Smooth muscle cell (in vitro differentiated cells): ENCODE results near the gene PRLH. TPM values are rescaled to one million over a fixed set of nuclear protein-coding genes. Genes with fewer than 3 reads are reported as not detected.
A peak's percentile ranks its signal among the peaks of the same experiment; 100 is the strongest.

Source experiments
- DNase-seq: peaks from one replicate; lab custom pipeline; 2025; ENCODE audit not compliant: unreplicated experiment; lab: John Stamatoyannopoulos, UW
- H2AFZ ChIP-seq: fragments of 200-600 bp; sonication (generic); 2 replicates; pipeline ENCODE4 v1.6.0; 2016; ENCODE audit warnings: antibody characterized with exemption, low read depth, mild to moderate bottlenecking
- H3F3A ChIP-seq: fragments of 200-600 bp; sonication (generic); 2 replicates; pipeline ENCODE4 v1.6.0; 2017; ENCODE audit warnings: antibody characterized with exemption, low read depth
- H3K27ac ChIP-seq: fragments of 200-600 bp; sonication (generic); 2 replicates; pipeline ENCODE4 v1.5.1; 2016; ENCODE audit warnings: low read depth, mild to moderate bottlenecking
- H3K27me3 ChIP-seq: fragments of 200-600 bp; sonication (generic); 2 replicates; pipeline ENCODE4 v1.6.1; 2016; ENCODE audit warnings: low read depth, mild to moderate bottlenecking
- H3K36me3 ChIP-seq: fragments of 200-600 bp; sonication (generic); 2 replicates; pipeline ENCODE4 v1.5.1; 2016; ENCODE audit warnings: low read depth
- H3K4me1 ChIP-seq: fragments of 200-600 bp; sonication (generic); 2 replicates; pipeline ENCODE4 v1.5.1; 2016; ENCODE audit warnings: low read depth
- H3K4me2 ChIP-seq: fragments of 200-600 bp; sonication (generic); 2 replicates; pipeline ENCODE4 v1.6.0; 2016; ENCODE audit warnings: mild to moderate bottlenecking
- H3K4me3 ChIP-seq: fragments of 200-600 bp; sonication (generic); 2 replicates; pipeline ENCODE4 v1.5.1; 2016; ENCODE audit warnings: mild to moderate bottlenecking
- H3K79me2 ChIP-seq: fragments of 200-600 bp; sonication (generic); 2 replicates; pipeline ENCODE4 v1.6.0; 2016; ENCODE audit warnings: low read depth, mild to moderate bottlenecking
- H3K9ac ChIP-seq: fragments of 200-600 bp; sonication (generic); 2 replicates; pipeline ENCODE4 v1.6.0; 2016; ENCODE audit warnings: low read depth
- H3K9me3 ChIP-seq: fragments of 200-600 bp; sonication (generic); replicated peaks from 2 replicates; pipeline ENCODE4 v1.5.1; 2016; ENCODE audit warnings: low read depth
- H4K20me1 ChIP-seq: fragments of 200-600 bp; sonication (generic); 2 replicates; pipeline ENCODE4 v1.6.0; 2016; ENCODE audit warnings: low read depth
- WGBS: methylation state at CpG from one replicate; pipeline ENCODE4 v1.1.7; 2016; ENCODE audit warnings: low lambda C conversion rate; 5-methylcytosine and 5-hydroxymethylcytosine counted together
- polyA plus RNA-seq: library from polyadenylated mRNA; unstranded; fragments of >200 nt; fragmentation: Nextera tagmentation; extraction: Ambion mirVana; gene quantifications from 2 replicates; pipeline ENCODE4 v1.2.1, GENCODE V29; 2016
- total RNA-seq: library from RNA; depleted of rRNA; stranded (reverse); fragments of >200 nt; gene quantifications from 2 replicates; pipeline ENCODE4 v1.2.3, GENCODE V29; 2014
- TF ChIP-seq, protein P1 (sequence below): fragments of 200-600 bp; sonication (generic); IDR thresholded peaks from 2 replicates; pipeline ENCODE4 v1.5.1; 2017; ENCODE audit warnings: borderline replicate concordance, mild to moderate bottlenecking, antibody characterized with exemption; ENCODE audit not compliant: insufficient read depth, poor library complexity, severe bottlenecking

Gene PRLH
- total and polyA plus RNA-seq, 2 experiments from 2014 or later, result not detected

DNA sequence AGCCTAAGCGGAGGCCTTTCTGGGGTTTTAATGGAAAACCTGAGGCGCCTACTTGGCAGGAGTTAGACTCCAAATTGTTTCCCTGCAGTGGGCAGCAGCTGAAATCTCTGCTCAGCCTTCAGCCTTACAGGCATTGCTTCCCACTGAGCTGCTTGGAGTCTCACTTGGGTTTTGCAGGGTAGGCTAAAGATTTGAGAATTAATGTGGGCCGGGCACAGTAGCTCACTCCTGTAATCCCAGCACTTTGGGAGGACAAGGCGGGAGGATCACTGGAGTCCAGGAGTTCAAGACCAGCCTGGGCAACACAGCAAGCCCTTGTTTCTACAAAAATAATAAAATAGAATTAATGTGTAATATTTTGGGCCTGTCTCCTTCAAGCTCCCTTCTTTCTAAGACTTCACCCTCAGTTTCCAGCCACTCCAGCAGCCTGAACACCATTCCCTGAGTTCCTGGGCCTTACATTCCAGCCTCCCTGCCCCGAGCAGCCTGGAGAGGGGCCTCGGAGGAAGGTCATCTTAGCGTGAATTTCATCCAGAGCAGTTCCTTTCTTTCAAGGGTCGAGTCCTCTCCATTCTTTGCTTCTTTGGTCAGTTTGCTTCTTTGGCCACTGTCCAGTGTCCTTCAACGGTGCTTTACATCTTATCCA, 33.2 kb downstream of the PRLH start:
- H3K4me3 ChIP-seq, result no peak overlapping the region
- peak overlapping the region; percentile 6 for H3K9ac ChIP-seq
- H3K4me2 ChIP-seq, result peak overlapping the region; percentile 49
- peak overlapping the region; percentile 68 for H2AFZ ChIP-seq
- TF ChIP-seq, protein P1, sequence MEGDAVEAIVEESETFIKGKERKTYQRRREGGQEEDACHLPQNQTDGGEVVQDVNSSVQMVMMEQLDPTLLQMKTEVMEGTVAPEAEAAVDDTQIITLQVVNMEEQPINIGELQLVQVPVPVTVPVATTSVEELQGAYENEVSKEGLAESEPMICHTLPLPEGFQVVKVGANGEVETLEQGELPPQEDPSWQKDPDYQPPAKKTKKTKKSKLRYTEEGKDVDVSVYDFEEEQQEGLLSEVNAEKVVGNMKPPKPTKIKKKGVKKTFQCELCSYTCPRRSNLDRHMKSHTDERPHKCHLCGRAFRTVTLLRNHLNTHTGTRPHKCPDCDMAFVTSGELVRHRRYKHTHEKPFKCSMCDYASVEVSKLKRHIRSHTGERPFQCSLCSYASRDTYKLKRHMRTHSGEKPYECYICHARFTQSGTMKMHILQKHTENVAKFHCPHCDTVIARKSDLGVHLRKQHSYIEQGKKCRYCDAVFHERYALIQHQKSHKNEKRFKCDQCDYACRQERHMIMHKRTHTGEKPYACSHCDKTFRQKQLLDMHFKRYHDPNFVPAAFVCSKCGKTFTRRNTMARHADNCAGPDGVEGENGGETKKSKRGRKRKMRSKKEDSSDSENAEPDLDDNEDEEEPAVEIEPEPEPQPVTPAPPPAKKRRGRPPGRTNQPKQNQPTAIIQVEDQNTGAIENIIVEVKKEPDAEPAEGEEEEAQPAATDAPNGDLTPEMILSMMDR, result no peak
- DNase-seq, result no peak
- no peaks in the 10 kb centered on the region for H3K79me2 ChIP-seq
- peaks cover 35% of the 10 kb centered on the region for H3K4me1 ChIP-seq
- no peaks in the 10 kb centered on the region for H4K20me1 ChIP-seq
- H3K27me3 ChIP-seq, result no peaks in the 10 kb centered on the region
- WGBS, result 79% methylated on average over 9 of the region's 9 CpGs
- peak overlapping the region; percentile 61 for H3K27ac ChIP-seq
- no peaks in the 10 kb centered on the region for H3K9me3 ChIP-seq
- no peaks in the 10 kb centered on the region for H3K36me3 ChIP-seq
- H3F3A ChIP-seq, result peaks cover 11% of the 10 kb centered on the region

GRCh38 chr2:237600205-237600846, 34.0 kb downstream of the PRLH start:
- WGBS, result 34% methylated on average over 16 of the region's 16 CpGs
- H3K36me3 ChIP-seq, result no peaks in the 10 kb centered on the region
- peak overlapping the region; percentile 61 for H3K27ac ChIP-seq
- peaks cover 11% of the 10 kb centered on the region for H3F3A ChIP-seq
- DNase-seq, result no peak
- TF ChIP-seq, protein P1, result no peak
- peaks cover 27% of the 10 kb centered on the region for H3K4me1 ChIP-seq
- H2AFZ ChIP-seq, result peak overlapping the region; percentile 68
- H4K20me1 ChIP-seq, result no peaks in the 10 kb centered on the region
- no peaks in the 10 kb centered on the region for H3K27me3 ChIP-seq
- H3K9me3 ChIP-seq, result no peaks in the 10 kb centered on the region
- no peaks in the 10 kb centered on the region for H3K79me2 ChIP-seq
- H3K4me2 ChIP-seq, result peak overlapping the region; percentile 49
- peak overlapping the region; percentile 6 for H3K9ac ChIP-seq
- H3K4me3 ChIP-seq, result no peak overlapping the region

DNA sequence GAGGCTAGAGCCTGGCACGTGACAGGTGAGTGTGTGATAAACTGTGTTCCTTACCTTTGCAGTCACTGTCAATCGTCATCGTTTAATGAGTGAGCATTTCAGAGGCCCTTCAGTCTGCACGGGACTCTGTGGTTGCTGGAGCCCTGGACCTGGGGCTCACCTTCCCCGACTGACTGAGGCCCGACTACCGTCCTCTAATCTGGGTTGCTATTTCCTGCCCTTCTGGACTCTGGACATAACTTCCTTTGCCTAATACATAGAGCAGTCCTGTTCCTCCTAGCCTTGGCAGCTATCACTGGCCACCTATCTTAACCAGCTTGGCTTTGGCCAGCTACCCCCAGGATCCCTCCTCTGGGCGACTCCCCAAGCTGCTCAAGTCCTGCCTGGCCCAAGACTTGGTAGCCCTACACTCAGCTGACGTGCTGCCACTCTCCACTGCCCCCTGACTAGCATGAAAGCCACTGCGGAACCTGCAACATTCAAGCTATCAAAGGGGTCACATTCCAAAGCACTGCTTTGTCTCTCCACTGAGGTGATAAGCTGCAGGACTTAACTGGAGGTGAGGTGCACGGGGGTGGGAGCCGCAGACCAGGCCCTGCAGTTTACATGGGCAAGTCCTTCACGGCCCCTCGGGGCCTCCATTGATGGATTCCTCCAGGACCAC, 35.2 kb downstream of the PRLH start:
- H3K4me2 ChIP-seq, result no peak overlapping the region
- H3K9ac ChIP-seq, result no peak overlapping the region
- H3K27me3 ChIP-seq, result no peaks in the 10 kb centered on the region
- H3K9me3 ChIP-seq, result no peaks in the 10 kb centered on the region
- no peak for DNase-seq
- no peak overlapping the region for H3K27ac ChIP-seq
- no peak overlapping the region for H3K4me3 ChIP-seq
- H3K79me2 ChIP-seq, result no peaks in the 10 kb centered on the region
- H3F3A ChIP-seq, result peaks cover 11% of the 10 kb centered on the region
- WGBS, result 81% methylated on average over 14 of the region's 14 CpGs
- TF ChIP-seq, protein P1, result no peak
- H3K36me3 ChIP-seq, result no peaks in the 10 kb centered on the region
- H4K20me1 ChIP-seq, result no peaks in the 10 kb centered on the region
- H3K4me1 ChIP-seq, result peaks cover 26% of the 10 kb centered on the region
- no peak overlapping the region for H2AFZ ChIP-seq
